Measurements from ENCODE around the gene ZC3H7B.
"Not testable (repeated sequence)": the region's sequence is repeated elsewhere in the genome, so short reads cannot be mapped to it uniquely, and the experiment has no call there.

ZC3H7B gene

DNA sequence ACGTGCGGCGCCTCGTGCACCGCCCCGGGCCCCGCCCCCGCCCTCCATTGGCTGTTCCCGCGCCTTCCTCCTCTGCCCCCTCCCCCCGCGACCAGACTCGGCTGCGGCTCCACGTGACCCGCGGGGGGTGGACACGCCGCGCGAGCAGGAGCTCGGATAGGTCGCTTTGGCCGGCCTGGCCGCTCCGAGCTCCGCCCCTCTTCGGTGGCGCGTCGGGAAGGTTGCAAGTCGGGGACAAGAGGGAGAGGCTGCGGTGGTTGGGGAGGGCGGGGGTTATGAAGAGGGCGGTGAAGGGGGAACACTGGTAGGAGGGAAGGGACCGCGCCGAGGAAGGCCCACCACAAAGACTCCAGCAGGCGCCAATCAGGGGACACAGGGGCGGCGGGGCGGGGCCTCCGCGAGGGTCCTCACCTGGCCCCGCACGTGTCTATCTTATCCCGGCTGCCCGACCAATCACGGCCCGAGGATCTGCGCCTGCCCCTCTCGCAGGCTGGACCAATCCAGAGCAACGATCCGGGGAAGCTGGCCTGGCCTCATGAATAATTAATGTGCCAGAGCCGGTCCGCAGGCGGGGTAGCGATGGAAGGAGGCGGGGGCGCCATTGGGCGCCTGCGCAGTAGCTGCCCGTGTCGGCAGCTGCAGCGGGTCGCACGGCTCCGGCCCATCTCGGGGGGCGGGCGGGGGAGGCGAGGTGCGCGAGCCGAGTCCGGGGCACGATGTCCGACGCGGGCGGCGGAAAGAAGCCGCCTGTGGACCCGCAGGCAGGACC is 80.2 kb downstream of the ZC3H7B start, which contains the start of gene TEF:
TEF (plus strand) TSS at position 614 of the 769 bp plus-strand sequence; CDS start at position 717, 103 bp downstream.
- in situ Hi-C loops (cut with HindIII; ENCODE audit: low sequenced_read_pairs), result no loop called here

DNA sequence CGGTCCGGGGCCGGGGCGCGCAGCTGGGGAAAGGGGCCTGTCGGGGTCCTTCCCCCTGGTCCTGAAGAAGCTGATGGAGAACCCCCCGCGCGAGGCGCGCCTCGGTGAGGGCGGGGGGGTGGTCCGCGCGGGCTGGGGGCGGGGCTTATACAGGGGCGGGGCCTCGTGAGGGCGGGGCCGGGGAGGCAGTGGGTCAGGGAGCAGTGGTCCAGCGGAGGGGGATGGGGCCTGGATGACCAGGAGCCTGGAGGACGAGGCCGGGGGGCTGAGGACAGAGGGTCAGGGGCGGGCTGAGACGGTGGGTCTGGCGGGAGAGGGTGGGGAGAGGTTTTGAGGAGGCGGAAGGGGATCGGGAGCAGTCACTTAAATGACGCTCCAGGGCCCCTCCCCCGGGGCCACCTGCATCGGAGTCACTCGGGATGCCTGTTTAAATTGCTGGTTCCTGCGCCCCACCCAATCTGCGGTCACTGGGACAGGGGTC is 80.8 kb downstream of the ZC3H7B start:
- in situ Hi-C loops (cut with HindIII; ENCODE audit: low sequenced_read_pairs), result no loop called here

DNA sequence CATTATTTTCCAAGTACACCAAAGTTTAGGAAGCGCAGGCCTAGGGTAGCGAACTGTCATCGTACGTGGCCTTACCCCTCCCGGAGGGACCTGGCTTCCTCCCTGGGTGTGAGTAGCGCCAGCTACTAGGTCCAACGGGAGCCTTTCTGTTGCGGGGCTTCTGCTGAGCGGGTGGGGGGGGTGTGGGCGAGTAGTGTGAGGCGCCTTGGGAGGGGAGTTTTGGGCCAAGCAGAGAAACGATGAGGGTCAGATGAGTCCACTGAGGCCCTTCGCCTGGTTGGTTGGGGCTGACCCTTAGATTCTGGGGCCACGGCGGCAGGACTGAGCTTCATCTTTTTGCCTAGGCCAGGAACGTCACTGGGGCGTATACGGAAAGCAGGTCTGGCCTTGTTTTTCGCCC is 81.3 kb downstream of the ZC3H7B start:
- in situ Hi-C loops (cut with HindIII; ENCODE audit: low sequenced_read_pairs), result no loop called here

DNA sequence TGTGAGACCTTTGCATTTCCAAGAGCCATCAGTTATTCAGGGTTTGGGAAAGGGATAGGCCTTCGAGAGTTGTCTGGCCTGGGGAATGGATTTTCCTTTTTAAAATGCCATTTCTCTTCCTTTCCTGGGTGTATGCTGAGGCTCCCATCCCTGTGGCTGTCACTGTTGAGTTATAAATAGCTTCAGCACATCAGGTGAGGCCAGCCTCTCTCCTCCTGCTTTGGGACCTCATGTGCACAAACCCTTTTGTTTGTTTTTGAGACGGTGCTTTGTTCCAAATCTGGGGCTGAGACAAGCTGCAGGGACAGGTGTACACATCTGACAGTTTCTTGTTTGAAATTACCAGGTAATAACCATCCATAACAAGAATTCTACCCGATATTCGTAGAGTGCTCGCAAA is 81.8 kb downstream of the ZC3H7B start:
- in situ Hi-C loops (cut with HindIII; ENCODE audit: low sequenced_read_pairs), result no loop called here

DNA sequence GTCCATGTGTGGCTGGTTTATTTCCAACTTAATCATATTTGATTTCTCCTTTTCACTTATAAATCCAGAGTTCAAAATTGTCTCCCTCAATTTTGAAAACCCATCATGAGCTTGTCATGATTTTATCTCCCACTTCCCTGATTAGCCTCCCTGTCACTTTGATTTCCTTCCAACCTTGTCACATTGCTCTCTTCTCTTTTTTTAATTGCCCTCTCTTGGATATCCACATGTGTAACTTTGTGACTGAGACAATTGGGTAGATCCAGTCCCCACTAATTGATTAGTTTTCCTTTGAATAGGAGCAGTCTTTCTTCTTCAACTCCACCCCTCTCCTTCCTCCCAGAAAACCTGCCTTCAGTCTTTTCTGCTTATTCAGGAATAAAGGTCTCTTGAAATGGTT is 82.8 kb downstream of the ZC3H7B start:
- in situ Hi-C loops (cut with HindIII; ENCODE audit: low sequenced_read_pairs), result no loop called here

DNA sequence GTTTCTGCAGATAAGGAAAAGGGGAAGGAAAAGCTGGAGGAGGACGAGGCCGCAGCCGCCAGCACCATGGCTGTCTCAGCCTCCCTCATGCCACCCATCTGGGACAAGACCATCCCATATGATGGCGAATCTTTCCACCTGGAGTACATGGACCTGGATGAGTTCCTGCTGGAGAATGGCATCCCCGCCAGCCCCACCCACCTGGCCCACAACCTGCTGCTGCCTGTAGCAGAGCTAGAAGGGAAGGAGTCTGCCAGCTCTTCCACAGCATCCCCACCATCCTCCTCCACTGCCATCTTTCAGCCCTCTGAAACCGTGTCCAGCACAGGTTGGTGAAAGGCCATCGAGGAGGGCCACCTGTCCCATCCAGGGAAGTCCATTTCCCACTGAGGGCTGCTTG is 86.0 kb downstream of the ZC3H7B start:
- in situ Hi-C loops (cut with HindIII; ENCODE audit: low sequenced_read_pairs), result no loop called here

DNA sequence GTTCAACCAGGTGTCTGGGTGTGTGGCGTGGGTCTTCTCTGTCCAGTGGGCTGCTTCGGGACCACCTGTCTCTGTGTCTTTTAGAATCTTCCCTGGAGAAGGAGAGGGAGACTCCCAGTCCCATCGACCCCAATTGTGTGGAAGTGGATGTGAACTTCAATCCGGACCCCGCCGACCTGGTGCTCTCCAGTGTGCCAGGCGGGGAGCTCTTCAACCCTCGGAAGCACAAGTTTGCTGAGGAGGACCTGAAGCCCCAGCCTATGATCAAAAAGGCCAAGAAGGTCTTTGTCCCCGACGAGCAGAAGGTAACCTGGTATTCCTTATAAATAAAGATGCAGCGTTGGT is 92.7 kb downstream of the ZC3H7B start:
- in situ Hi-C loops (cut with HindIII; ENCODE audit: low sequenced_read_pairs), result no loop called here

DNA sequence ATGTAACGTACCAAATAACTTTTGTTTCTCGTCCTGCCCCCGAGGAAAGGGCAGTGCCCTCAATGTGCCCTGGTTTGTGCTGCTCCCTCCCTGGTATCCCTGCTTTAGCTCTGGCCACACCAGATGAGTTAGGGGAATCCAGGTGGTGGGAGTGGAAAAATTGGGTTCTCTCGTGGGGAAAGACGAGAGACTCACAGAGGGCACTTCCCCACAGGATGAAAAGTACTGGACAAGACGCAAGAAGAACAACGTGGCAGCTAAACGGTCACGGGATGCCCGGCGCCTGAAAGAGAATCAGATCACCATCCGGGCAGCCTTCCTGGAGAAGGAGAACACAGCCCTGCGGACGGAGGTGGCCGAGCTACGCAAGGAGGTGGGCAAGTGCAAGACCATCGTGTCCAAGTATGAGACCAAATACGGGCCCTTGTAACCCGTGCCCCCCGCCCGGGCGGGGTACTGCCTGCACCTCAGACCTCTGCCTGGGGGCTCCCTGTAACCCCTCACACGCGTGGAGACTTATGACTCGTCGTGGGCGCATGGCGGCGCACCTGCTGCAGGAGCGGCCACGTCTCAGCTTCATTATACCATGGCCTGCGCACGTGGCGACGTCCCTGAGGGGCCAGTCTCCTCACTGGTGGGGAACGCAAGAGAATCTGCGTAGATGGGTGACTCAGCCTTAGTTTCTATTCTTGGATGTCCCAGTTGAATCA is 94.4 kb downstream of the ZC3H7B start:
- in situ Hi-C loops (cut with HindIII; ENCODE audit: low sequenced_read_pairs), result no loop called here

DNA sequence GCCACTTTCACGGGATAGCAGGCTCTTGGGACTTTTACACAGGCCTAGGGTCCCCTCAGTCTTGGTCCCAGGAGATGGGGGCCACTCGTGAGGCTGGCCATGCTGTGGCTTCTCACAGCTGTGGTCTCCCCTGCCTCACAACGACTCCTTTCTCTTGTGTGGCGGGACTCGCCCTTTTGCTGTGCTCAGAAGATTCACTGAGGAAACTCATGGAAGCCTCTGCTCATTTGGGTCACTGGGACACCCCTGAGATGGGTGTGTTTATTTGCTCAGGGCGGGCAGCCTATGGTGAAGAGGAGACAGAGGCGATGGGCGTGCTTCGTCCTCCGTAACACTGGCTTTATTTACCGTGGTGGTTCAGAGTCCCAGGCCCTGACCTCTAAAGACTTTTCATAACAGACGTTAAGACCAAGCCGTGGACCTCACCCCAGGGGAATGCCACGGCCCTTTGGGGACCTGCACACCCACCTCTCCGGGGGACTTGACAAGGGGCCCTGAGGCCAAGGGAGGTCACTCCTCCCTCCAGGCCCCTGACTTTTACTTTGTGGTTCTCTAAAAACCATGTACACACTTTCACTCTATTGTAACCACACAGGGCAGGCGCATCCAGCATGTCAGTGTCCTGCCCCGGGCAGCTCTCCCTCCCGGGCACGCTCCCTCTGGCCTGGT is 96.0 kb downstream of the ZC3H7B start:
- in situ Hi-C loops (cut with HindIII; ENCODE audit: low sequenced_read_pairs), result no loop called here

DNA sequence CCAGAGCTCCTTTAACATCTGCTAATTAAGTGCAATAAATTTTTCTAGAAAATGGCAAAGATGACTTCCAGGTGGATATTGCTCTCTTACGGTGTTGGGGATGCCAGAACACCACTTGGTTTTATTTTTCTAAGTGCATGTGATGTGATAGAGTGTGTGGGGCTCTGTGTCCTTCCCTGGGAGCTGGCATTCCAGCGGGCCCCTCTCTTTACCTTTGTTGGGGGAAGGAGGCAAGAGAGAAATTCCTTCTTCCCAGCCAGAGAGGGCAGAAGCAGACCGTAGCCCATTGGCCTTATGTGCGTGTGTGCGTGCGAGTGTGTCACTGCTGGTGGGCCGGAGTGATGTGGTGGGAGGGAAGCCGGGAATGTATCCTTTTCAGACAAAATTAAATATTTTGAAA is 97.6 kb downstream of the ZC3H7B start:
- in situ Hi-C loops (cut with HindIII; ENCODE audit: low sequenced_read_pairs), result no loop called here

DNA sequence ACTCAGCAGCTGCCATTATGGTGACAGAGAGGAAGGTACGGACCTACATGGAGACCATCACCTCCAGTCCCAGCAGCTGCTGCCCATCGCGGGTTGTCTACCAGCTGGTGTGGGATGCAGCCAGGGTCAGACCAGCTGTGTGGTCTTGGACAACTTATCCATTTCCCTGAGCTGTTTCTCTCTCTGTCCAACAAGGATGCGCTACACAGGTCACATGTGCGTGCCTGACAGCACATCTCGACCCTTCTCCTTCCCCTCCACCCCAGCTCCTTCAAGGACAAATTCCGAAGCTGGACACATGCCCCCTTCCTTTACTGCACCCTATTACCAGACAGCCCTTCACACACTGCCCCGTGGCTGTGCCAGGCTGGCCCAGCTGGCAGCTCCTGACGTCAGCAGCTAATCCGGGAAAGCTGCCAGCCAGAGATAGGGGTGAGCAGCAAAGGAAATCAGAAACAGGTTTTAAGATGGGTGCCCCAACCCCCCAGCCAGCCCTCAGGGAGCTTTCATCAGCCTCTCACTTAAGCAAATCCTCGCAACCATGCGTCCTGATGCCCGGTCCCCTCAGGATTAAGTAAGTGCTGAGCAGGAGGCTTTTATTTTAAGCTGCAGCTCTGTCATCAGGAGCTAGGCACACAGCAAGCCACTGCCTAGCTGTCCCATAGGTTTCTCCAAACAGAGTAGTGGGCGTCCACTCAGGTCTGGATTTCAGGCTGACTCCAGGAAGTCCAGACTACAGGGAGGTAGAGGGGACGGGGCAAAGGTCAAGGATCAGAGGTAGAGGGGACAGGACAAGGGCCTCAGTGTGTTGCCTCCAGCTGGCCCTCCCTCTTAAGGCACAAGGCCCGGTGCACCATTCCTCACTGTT is 100.7 kb downstream of the ZC3H7B start:
- in situ Hi-C loops (cut with HindIII; ENCODE audit: low sequenced_read_pairs), result no loop called here

DNA sequence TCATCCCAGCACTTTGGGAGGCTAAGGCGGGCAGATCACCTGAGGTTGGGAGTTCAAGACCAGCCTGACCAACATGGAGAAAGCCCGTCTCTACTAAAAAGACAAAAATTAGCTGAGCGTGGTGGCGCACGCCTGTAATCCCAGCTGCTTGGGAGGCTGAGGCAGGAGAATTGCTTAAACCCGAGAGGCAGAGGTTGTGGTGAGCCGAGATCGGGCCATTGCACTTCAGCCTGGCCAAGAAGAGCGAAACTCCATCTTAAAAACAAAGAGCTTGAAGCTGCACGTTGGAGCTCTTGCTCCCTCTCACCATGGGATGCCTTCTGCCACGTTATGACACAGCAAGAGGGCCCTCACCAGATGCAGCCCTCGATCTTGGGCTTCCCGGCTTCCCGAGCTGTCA is 101.5 kb downstream of the ZC3H7B start:
- in situ Hi-C loops (cut with HindIII; ENCODE audit: low sequenced_read_pairs), result not testable (repeated sequence)

DNA sequence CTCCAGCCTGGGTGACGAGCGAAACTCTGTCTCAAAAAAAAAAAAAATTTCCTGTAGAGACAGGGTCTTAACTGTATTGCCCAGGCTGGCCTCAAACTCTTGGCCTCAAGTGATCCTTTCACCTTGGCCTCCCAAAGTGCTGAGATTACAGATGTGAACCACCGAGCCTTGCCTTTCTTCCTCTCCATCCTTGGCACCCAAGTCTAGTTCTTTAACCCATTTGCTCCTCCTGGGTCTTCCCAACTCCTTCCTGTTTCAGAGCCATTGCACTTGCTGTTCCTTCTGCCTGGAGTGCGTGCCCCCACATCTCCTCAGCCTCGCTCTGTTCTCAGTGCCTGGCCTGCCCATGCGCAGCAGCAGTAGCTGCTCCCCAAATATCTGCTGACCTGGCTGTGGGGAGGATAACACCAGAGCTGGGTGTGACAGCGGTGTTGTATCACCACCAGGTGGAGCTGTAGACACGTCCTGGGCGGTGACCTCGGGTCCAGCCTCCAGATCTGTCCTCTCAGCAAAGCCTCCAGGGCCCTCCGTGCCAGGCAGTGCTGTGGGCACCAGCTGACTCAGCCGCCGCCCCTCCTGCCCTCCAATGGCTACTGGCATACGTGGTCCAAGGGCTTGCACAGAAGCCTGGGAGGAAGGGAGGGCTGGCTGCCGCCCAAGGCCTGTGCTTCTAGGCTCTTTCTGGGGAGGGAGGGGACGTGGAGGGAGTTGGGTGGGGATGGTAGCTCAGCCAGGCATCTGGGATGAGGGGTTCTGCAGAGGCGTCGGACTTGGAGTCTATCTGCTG is 102.4 kb downstream of the ZC3H7B start:
- in situ Hi-C loops (cut with HindIII; ENCODE audit: low sequenced_read_pairs), result no loop called here

DNA sequence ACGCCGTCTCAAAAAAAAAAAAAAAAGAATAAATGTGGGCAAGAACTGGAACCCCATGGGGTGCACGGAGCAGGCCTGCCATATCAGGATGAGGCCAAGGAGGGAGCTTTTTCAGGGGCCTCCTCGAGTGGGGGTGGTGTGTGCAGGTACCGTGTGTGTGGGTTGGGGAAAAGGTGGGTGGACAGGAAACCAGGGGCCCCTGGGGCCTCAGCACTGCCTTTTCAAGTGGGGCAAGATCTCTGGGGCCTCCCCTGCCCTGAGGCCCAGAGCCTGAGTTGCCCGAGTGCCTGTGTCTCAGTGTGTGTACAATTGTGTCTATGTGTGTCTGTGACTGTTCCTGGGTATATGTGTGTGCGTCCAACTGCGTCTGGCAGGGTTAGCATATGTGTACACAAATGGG is 104.3 kb downstream of the ZC3H7B start:
- in situ Hi-C loops (cut with HindIII; ENCODE audit: low sequenced_read_pairs), result no loop called here

DNA sequence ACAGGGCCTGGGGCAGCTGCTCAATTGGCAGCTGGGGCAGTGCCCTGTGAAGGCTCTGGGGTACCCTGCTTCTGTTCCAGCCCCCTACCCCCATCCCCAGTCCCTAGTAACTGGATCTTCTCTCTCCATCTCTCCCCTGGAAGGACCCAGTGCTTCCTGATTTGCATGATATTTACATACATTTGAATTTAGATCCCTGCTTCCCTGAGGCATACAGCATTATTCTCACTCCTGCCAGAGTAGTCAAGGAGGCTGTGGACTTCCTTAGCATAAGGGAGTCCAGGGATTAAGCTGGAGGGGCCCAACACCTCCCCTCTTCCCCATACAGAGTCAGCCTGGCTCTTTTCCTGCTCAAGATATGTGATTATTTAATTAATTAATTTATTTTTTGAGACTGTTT is 105.1 kb downstream of the ZC3H7B start:
- in situ Hi-C loops (cut with HindIII; ENCODE audit: low sequenced_read_pairs), result no loop called here

DNA sequence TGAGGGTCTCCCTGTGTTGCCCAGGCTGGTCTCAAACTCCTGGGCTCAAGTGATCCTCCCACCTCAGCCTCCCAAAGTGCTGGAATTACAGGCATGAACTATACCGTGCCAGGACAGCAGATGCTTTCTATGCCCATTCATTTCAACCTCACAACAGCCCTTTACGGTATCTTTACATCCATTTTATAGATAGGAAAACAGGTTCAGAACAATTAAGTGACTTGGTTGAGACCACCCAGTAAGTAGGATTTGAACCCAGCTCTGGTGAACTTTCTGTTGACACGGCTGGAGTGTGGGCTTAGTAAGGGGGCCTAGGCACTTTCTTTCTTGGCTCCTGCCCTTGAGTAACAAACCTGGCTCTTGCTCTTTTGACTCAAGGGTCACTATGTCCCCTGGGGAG is 106.1 kb downstream of the ZC3H7B start:
- in situ Hi-C loops (cut with HindIII; ENCODE audit: low sequenced_read_pairs), result no loop called here

DNA sequence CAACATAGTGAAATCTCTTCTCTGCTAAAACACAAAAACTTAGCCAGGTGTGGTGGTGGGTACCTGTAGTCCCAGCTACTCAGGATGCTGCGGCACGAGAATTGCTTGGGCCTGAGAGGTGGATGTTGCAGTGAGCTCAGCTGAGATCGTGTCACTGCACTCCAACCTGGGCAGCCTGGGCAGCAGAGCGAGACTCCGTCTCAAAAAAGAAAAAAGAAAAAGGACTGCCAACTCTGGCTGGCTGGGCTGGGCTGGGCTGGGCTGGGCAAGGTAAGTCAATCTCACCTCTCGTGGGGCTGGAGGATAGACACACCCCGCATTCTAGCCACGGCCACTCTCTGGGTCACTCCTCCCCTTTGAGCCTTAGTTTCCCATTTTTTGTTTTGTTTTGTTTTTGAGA is 107.3 kb downstream of the ZC3H7B start:
- in situ Hi-C loops (cut with HindIII; ENCODE audit: low sequenced_read_pairs), result no loop called here
